NT2/D1 (cell line): ENCODE measurements around the gene BCL2.

Experiments used
- DNase-seq: peaks from one replicate; pipeline ENCODE4 v3.0.0-alpha.2; 2011; ENCODE audit warnings: low read depth, low spot score
- H3K27me3 ChIP-seq: 2 replicates; pipeline ENCODE4 v1.6.0; 2011; ENCODE audit warnings: mild to moderate bottlenecking; ENCODE audit not compliant: insufficient read length, insufficient read depth
- H3K36me3 ChIP-seq: 2 replicates; pipeline ENCODE4 v1.6.1; 2011; ENCODE audit warnings: mild to moderate bottlenecking, low read length, mixed read lengths; ENCODE audit not compliant: insufficient read depth, insufficient read length
- H3K4me1 ChIP-seq: 2 replicates; pipeline ENCODE4 v1.5.1; 2011; ENCODE audit not compliant: insufficient read depth, insufficient read length
- H3K4me3 ChIP-seq: 2 replicates; pipeline ENCODE4 v1.5.1; 2011; ENCODE audit warnings: low read depth; ENCODE audit not compliant: insufficient read length
- H3K9ac ChIP-seq: 2 replicates; pipeline ENCODE4 v1.6.0; 2011; ENCODE audit warnings: low read depth; ENCODE audit not compliant: insufficient read length
- H3K9me3 ChIP-seq: 2 replicates; pipeline ENCODE4 v1.5.1; 2011; ENCODE audit warnings: mild to moderate bottlenecking, low read length; ENCODE audit not compliant: insufficient read depth
- SUZ12 ChIP-seq: IDR thresholded peaks from 2 replicates; pipeline ENCODE4 v1.6.1; 2011; ENCODE audit not compliant: insufficient read length, insufficient read depth; ENCODE audit errors: extremely low read depth
- YY1 ChIP-seq: IDR thresholded peaks from 2 replicates; pipeline ENCODE4 v1.6.1; 2011; ENCODE audit not compliant: insufficient read length, insufficient read depth
- ZNF274 ChIP-seq: IDR thresholded peaks from 2 replicates; pipeline ENCODE4 v1.6.1; 2011; ENCODE audit warnings: mild to moderate bottlenecking, low read depth, low read length

Gene BCL2

DNA sequence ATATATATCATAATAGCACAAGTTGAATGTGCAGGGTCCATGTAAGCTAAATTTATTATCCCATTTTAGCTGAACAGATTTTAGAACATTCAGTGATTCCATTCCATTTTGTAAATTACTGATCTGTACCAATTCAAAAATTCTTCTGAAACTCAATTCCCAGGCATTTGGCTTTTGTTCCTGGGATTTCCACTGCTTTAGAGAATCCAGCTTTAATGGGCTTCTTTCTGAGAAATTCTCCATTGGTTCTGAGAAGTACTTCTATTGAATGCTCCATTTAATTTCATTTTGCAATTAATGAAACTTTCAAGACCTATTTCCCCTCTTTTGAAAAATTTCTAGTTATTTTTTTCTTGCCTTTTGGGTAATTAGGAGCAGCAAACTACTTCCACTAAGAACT, 36.8 kb downstream of the BCL2 start:
- Histone ChIP-seq H3K4me1 (no peaks in the 10 kb centered on the region), H3K4me3 (no peak overlapping the region)

DNA sequence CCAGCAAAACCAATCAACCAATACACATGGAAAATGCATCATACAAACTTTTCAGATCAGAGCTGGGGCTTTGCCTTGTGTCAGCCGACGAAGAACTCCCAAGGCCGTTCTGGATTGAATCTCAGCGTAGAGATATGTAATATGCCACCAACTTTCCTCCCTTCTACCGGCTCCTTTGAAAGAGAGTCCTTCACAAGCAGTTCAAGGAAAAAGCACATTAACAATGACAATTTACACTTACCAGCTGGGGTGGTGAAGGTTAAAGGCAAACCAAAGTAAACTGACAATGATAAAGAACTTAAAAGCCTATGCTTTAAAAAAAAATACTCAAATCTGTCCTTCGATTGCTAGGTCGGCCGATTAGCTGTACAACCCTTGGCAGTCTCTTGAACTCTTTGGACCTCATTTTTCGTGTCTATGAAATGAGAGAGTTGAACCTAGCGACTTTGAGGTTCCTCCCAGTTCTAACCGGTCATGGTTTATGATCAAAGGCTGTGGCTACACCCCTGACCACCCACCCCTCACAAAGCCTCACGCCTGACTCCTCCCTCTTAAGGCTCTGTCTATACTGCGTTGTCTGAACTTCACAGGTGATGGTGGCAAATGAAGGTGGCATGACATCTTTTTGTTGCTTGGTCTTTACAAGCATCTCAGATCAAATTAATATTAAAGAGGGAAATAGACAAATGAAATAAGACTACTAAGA, 46.2 kb downstream of the BCL2 start:
- no peak overlapping the region for H3K4me3 ChIP-seq
- H3K9me3 ChIP-seq, result no peaks in the 10 kb centered on the region
- H3K4me1 ChIP-seq, result no peaks in the 10 kb centered on the region
- no peaks in the 10 kb centered on the region for H3K36me3 ChIP-seq
- TF ChIP-seq YY1 (no peak), SUZ12 (no peak)
- no peaks in the 10 kb centered on the region for H3K27me3 ChIP-seq
- H3K9ac ChIP-seq, result no peak overlapping the region
- no peak for DNase-seq

More for the DNA sequence above, 36.8 kb downstream of the BCL2 start:
- DNase-seq, result no peak
- H3K36me3 ChIP-seq, result no peaks in the 10 kb centered on the region
- no peaks in the 10 kb centered on the region for H3K27me3 ChIP-seq
- H3K9ac ChIP-seq, result no peak overlapping the region
- H3K9me3 ChIP-seq, result no peaks in the 10 kb centered on the region
- TF ChIP-seq SUZ12 (no peak), ZNF274 (no peak), YY1 (no peak)

DNA sequence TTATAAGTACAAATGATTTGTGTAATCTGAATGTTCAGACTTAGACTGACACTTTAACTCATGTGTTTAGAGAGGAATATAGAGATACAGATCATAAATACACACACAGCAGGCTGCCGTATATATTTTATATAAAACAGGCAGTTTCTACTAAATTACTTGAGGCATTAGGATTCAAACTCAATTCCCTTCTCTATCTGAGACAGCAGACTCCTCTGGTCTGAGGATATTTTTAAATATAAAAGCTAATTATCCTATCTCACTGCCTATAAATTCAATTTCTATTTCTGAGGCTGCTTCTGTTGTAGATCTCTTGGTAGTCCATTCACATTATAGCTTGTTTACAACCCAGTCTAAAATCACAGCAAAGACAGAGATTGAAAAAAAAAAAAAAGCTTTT, 46.9 kb downstream of the BCL2 start:
- no peak for TF ChIP-seq YY1
- TF ChIP-seq SUZ12, result no peak
- TF ChIP-seq ZNF274, result no peak
- no peaks in the 10 kb centered on the region for H3K4me1 ChIP-seq
- no peaks in the 10 kb centered on the region for H3K27me3 ChIP-seq
- H3K36me3 ChIP-seq, result no peaks in the 10 kb centered on the region
- no peaks in the 10 kb centered on the region for H3K9me3 ChIP-seq
- no peak overlapping the region for H3K4me3 ChIP-seq
- DNase-seq, result no peak
- H3K9ac ChIP-seq, result no peak overlapping the region

DNA sequence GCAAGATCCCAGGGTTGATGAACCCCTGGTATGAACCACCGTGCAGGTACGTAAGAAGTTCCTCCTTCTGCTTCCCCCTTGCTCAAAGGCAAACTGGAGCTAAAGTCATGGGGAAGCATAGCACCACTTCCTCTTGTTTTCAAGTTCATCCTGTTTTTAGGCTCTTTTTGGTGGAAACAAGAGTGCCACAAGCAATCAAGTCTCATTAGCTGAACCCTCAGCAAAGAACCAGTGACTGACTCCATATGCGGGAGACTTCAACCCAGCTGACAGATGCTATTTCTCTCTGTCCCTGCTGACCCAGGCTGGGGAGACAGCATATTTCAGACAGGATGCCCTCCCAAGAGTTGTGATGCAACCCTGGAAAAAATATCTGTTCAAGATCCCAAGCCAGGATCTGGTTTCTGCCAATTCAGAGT, 47.7 kb downstream of the BCL2 start:
- Histone ChIP-seq H3K9me3 (no peaks in the 10 kb centered on the region), H3K36me3 (no peaks in the 10 kb centered on the region), H3K9ac (no peak overlapping the region), H3K27me3 (no peaks in the 10 kb centered on the region), H3K4me1 (no peaks in the 10 kb centered on the region), H3K4me3 (no peak overlapping the region)
- no peak for DNase-seq
- TF ChIP-seq ZNF274, result no peak
- TF ChIP-seq YY1, result no peak
- no peak for TF ChIP-seq SUZ12

DNA sequence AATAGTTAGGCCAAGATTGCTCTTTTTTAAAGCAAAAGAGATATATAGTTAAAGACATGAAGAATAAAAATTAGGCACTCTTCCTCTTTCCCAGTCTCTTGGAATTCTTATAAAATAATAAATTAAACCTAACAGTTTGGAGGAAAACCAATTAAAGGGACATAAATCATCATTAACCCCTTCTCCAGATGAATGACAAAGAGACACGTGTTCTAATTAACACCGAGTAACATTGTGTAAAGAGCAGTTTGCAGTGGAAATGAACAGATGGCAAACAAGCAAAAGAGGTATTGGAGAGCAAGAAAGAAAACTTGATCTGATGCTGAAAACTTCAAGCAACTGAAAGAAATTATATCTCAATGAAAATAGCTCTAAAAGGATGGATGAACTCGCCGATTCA, 48.4 kb downstream of the BCL2 start:
- Histone ChIP-seq H3K4me1 (no peaks in the 10 kb centered on the region), H3K9me3 (no peaks in the 10 kb centered on the region), H3K9ac (no peak overlapping the region), H3K36me3 (no peaks in the 10 kb centered on the region), H3K27me3 (no peaks in the 10 kb centered on the region), H3K4me3 (no peak overlapping the region)
- no peak for TF ChIP-seq SUZ12
- no peak for TF ChIP-seq YY1
- no peak for TF ChIP-seq ZNF274
- DNase-seq, result no peak

DNA sequence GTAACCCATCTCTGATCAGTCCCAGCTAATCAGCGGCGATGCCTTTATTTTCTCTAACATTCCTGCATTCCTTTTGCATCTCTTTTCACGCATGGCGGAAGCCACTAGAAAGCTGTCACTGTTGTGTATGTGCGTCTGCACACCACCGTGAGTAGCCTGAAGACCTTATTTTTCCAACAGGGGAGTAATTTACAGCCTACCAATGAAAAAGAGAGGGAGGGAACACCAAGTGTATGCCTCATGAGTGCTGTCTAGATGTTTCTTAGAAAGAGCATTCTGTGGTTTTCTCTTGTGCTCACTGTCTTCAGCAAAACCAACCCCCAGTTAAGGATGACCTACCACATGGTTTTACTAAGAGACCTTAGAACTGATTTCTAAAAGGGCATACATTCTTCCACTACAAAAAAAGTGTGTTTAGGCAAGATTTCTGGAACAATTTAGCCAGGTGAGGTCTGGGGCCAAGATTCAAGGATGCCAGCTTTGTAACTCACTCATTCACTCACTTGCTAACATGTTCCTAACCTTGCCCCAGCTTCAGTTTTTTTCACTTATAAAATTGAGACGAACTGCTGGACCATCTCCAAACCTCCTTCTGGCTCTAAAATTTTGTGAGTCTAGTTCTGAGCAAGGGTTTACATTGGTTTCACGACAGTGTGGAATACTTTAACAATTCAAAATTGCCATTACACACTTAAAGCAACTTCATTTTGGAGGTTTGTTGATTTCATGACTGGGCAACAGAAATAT, 51.4 kb downstream of the BCL2 start:
- H3K4me1 ChIP-seq, result no peaks in the 10 kb centered on the region

DNA sequence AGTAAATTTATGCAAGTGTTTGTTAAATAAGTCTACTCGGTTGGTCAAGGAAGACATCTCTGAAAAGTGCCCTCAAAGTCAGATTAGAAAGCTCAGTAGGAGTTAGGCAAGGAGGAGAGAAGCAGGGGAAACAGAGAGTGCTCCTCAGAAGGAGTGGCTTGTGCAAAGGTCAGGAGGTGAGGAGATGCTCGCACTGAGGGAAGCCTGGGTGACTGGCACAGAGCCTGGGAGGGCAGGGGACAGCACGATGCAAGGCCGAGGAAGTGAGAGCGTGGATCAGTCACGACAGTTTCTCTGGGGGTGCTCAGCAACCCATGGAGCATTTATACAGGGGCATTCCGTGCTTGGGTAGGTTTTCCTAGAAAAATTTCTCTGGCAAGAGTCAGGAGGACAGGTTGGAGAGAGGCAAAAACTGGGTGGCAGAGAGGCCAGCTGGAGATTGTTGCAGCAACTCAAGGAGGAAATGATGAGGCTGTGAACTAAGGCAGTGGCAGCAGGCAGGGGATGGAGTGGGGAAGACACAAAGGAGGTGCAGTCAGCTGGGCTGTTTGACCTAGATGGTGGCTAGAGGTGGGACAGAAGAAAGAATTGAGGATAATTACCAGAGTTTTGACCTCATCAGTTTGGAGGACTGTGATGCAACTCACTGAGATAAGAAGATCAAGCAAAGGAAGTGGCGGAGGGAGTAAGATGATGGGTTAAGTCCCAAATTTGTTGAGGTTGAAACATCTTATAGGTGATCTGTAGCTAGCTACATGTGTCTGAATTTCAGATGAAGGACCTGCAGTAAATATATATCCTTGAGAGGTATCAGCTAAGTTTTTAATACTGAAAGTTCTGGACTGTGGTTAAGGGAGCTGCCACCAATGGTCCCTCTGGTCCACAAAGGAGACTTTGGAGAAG, 52.4 kb downstream of the BCL2 start:
- Histone ChIP-seq H3K9ac (no peak overlapping the region), H3K36me3 (no peaks in the 10 kb centered on the region), H3K4me3 (no peak overlapping the region), H3K9me3 (no peaks in the 10 kb centered on the region), H3K4me1 (no peaks in the 10 kb centered on the region), H3K27me3 (no peaks in the 10 kb centered on the region)
- TF ChIP-seq YY1, result no peak
- TF ChIP-seq ZNF274, result no peak
- no peak for TF ChIP-seq SUZ12
- DNase-seq, result no peak

More for the DNA sequence above, 51.4 kb downstream of the BCL2 start:
- Histone ChIP-seq H3K36me3 (no peaks in the 10 kb centered on the region), H3K9ac (no peak overlapping the region), H3K9me3 (no peaks in the 10 kb centered on the region), H3K4me3 (no peak overlapping the region), H3K27me3 (no peaks in the 10 kb centered on the region)
- DNase-seq, result no peak
- no peak for TF ChIP-seq YY1
- TF ChIP-seq SUZ12, result no peak
- no peak for TF ChIP-seq ZNF274
